ENCODE measurements around the gene FBLN5. TPM values are rescaled to one million over a fixed set of nuclear protein-coding genes. Genes with fewer than 3 reads are reported as not detected.

FBLN5 gene
- total and polyA plus RNA-seq, 2 donors (not counting 1 experiment from before 2014, with no cell fraction given): 33.4 to 47.5 TPM

DNA sequence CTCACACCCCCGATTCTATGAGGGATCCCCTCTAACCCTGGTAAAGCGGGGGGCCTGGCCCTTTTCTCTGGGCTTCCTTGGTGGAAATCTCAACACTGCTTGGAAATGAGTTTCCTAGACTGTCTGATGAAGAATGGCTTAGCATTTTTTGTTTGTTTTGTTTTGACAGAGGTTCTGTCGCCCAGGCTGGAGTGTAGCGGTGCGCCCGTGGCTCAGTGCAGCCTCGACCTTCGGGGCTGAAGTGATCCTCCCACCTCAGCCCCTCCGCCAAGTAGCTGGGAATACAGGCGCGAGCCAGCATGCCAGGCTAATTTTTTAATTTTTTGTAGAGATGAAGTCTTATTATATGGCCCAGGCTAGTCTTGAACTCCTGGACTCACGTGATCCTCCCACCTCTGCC, 110.4 kb downstream of the FBLN5 start:
- H3K79me2 ChIP-seq (ENCODE audit: control insufficient read depth, insufficient read depth, low read length): no peaks in the 10 kb centered on the region
- peak overlapping the region; percentile 48 for H3K4me2 ChIP-seq (ENCODE audit: extremely low read depth, insufficient read depth, low read length)
- H4K20me1 ChIP-seq (ENCODE audit: control insufficient read depth, extremely low read depth, insufficient read depth, low read length): no peaks in the 10 kb centered on the region
- H3K4me3 ChIP-seq (replicated peaks in 1 of 4; ENCODE audit: control extremely low read depth in 1 of 4, insufficient read depth in 1 of 4, low read depth in 3 of 4, low read length in 4 of 4): peak overlapping the region in 2 of 4 experiments; percentile 55 to 57
- peaks cover 30% of the 10 kb centered on the region for H3K27me3 ChIP-seq (ENCODE audit: control insufficient read depth, insufficient read depth, low read length)
- DNase-seq (ENCODE audit: low read depth in 2 of 2): no peak
- H2AFZ ChIP-seq (ENCODE audit: low read length): no peak overlapping the region
- no peak overlapping the region for H3K9ac ChIP-seq (ENCODE audit: insufficient read depth, low read length)
- H3K27ac ChIP-seq (ENCODE audit: insufficient read depth, low read length): no peak overlapping the region
- H3K9me3 ChIP-seq (ENCODE audit: control insufficient read depth, insufficient read depth, low read depth, low read length): no peaks in the 10 kb centered on the region
- H3K36me3 ChIP-seq (ENCODE audit: control insufficient read depth, insufficient read depth, low read length): no peaks in the 10 kb centered on the region
- H3K4me1 ChIP-seq (ENCODE audit: control insufficient read depth, extremely low read depth, insufficient read depth, low read length): no peaks in the 10 kb centered on the region
- TF ChIP-seq EZH2 (IDR thresholded peaks at IDR 0.05; ENCODE audit: low read length, missing control alignments): no peak
- TF ChIP-seq, protein P1, sequence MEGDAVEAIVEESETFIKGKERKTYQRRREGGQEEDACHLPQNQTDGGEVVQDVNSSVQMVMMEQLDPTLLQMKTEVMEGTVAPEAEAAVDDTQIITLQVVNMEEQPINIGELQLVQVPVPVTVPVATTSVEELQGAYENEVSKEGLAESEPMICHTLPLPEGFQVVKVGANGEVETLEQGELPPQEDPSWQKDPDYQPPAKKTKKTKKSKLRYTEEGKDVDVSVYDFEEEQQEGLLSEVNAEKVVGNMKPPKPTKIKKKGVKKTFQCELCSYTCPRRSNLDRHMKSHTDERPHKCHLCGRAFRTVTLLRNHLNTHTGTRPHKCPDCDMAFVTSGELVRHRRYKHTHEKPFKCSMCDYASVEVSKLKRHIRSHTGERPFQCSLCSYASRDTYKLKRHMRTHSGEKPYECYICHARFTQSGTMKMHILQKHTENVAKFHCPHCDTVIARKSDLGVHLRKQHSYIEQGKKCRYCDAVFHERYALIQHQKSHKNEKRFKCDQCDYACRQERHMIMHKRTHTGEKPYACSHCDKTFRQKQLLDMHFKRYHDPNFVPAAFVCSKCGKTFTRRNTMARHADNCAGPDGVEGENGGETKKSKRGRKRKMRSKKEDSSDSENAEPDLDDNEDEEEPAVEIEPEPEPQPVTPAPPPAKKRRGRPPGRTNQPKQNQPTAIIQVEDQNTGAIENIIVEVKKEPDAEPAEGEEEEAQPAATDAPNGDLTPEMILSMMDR (conservative IDR thresholded peaks at IDR 0.05 in 1 of 2, IDR thresholded peaks at IDR 0.05 in 1 of 2; ENCODE audit: low read depth in 1 of 2, low read length in 2 of 2): no peak

- peak overlapping the region in 2 of 4 experiments; percentile 55 to 57 for H3K4me3 ChIP-seq (replicated peaks in 1 of 4; ENCODE audit: control extremely low read depth in 1 of 4, insufficient read depth in 1 of 4, low read depth in 3 of 4, low read length in 4 of 4)
- DNase-seq (ENCODE audit: low read depth in 2 of 2): no peak
Measured at GRCh38 chr14:91835920-91836843, 111.3 kb downstream of the FBLN5 start.

More at GRCh38 chr14:91835920-91836843, 111.3 kb downstream of the FBLN5 start:
- no peak overlapping the region for H3K9ac ChIP-seq (ENCODE audit: insufficient read depth, low read length)
- H3K9me3 ChIP-seq (ENCODE audit: control insufficient read depth, insufficient read depth, low read depth, low read length): no peaks in the 10 kb centered on the region
- H3K27ac ChIP-seq (ENCODE audit: insufficient read depth, low read length): no peak overlapping the region
- H3K79me2 ChIP-seq (ENCODE audit: control insufficient read depth, insufficient read depth, low read length): no peaks in the 10 kb centered on the region
- peaks cover 30% of the 10 kb centered on the region for H3K27me3 ChIP-seq (ENCODE audit: control insufficient read depth, insufficient read depth, low read length)
- TF ChIP-seq, protein P1 (conservative IDR thresholded peaks at IDR 0.05 in 1 of 2, IDR thresholded peaks at IDR 0.05 in 1 of 2; ENCODE audit: low read depth in 1 of 2, low read length in 2 of 2): no peak
- peak; percentile 62 for TF ChIP-seq EZH2 (IDR thresholded peaks at IDR 0.05; ENCODE audit: low read length, missing control alignments)
- no peak overlapping the region for H2AFZ ChIP-seq (ENCODE audit: low read length)
- H4K20me1 ChIP-seq (ENCODE audit: control insufficient read depth, extremely low read depth, insufficient read depth, low read length): no peaks in the 10 kb centered on the region
- no peaks in the 10 kb centered on the region for H3K36me3 ChIP-seq (ENCODE audit: control insufficient read depth, insufficient read depth, low read length)
- H3K4me2 ChIP-seq (ENCODE audit: extremely low read depth, insufficient read depth, low read length): peak overlapping the region; percentile 48
- H3K4me1 ChIP-seq (ENCODE audit: control insufficient read depth, extremely low read depth, insufficient read depth, low read length): no peaks in the 10 kb centered on the region

Measured in fibroblast of lung (primary cell).